Measurements from ENCODE around the gene ICAM3.
A peak's percentile ranks its signal among the peaks of the same experiment; 100 is the strongest.
"Not testable (repeated sequence)": the region's sequence is repeated elsewhere in the genome, so short reads cannot be mapped to it uniquely, and the experiment has no call there.

ICAM3 gene

GRCh38 chr19:10352764-10353671 lies 13.6 kb upstream of the ICAM3 start:
- DNase-seq (ENCODE audit: low read depth in 2 of 2), result no peak

DNA sequence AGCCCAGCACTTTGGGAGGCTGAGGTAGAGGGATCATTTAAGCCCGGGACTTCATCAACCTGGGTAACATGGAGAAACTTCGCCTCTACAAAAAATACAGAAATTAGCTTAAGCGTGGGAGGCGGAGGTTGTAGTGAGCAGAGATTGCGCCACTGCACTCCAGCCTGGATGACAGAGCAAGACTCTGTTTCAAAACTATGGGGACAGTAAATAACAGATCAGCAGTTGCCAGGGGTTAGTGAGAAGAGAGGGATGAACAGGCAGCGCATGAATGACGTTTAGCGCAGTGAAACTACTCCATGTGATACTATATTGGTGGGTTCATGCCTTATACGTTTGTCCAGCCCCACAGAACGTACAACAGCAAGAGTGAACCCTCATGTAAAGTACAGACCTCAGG lies 7.1 kb upstream of the ICAM3 start:
- no peak for DNase-seq (ENCODE audit: low read depth in 2 of 2)

- no peak for DNase-seq (ENCODE audit: low read depth in 2 of 2)
Observed at GRCh38 chr19:10344780-10345179, 5.4 kb upstream of the ICAM3 start.

GRCh38 chr19:10343495-10343894 lies 4.1 kb upstream of the ICAM3 start:
- DNase-seq (ENCODE audit: low read depth in 2 of 2), result no peak

DNA sequence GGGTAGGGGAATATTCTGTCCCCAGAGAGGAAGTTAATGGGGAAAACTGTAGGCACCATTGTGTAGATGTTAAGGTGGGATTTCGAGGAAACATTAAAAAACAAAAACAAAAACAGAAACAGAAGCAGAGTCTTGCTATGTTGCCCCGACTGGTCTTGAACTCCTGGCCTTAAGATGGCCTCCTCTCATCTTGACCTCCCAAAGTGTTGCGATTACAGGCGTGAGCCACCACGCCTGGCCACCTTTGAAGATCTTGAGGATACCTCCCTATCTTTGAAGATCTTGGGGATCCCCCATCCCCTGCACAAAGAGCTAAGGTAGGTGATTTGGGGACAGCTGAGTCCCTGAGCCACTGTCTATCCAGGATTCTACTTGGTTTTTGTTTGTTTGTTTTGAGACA lies 553 bp upstream of the ICAM3 start:
- no peak for DNase-seq (ENCODE audit: low read depth in 2 of 2)

DNA sequence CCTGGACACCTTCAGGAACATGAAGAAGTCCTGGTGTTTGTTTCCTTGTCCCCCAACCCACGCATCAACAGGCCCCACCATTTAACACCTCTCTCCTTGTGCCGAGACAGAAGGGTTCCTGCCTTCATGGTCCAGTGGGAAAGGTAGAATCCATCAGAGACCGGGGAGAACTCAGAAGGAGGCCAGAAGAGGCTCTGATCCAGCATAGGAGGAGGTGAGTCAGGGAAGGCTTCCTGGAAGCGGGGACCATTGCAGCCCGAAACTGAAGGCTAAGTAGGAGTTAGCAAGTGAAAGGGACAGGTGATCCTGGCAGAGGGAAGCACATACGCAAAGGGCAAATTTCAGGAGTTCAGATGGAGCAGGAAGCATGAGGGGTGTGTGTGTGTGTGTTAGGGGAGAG lies 484 bp downstream of the ICAM3 start:
- DNase-seq (ENCODE audit: low read depth in 2 of 2), result no peak

GRCh38 chr19:10336725-10337124 lies 2.7 kb downstream of the ICAM3 start:
- not testable (repeated sequence) for DNase-seq (ENCODE audit: low read depth in 2 of 2)

GRCh38 chr19:10335352-10335985 lies 4.0 kb downstream of the ICAM3 start:
- DNase-seq (ENCODE audit: low read depth in 2 of 2), result no peak

- peak; percentile 68 to 70 for DNase-seq (ENCODE audit: low read depth in 2 of 2)
Observed at GRCh38 chr19:10334588-10335351, 4.7 kb downstream of the ICAM3 start.

DNA sequence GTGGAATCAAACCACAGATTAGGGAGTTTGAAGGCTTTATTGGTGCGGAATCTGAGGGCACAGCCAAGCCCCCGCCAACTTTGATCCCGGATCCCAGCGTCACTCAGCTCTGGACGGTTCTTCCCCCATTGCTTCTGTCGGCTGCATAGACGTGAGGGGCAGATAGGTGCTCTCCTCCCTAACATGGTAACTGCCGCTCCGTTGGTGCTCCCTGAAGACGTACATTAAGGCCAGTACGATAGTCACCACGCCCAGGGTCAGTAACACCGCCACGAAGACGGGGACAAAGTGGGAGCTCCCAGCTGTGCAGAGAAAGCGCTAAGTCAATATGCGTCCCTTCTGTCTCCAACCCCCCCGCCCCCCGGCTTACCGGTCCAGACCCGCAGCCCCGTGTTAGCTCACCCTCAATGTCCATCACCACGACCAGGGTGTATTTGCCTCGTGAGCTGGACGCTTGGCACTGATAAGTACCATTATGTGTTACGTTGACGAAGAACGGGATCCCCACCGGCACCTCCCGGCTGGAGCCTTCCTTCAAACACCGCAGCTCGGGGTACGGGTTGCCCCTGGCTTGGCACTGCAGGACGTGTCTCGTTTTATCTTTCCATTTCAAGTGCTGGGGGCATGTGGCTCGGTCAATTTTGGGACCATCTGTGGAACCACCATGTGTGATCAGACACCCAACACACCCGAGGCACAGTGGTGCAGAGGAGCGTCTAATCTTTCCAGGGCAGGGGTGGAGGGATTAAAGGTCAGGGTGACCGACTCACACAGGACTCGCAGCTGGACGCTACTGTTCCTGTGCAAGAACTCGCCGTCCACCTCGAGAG lies 5.5 kb downstream of the ICAM3 start:
- DNase-seq (ENCODE audit: low read depth in 2 of 2), result no peak

DNA sequence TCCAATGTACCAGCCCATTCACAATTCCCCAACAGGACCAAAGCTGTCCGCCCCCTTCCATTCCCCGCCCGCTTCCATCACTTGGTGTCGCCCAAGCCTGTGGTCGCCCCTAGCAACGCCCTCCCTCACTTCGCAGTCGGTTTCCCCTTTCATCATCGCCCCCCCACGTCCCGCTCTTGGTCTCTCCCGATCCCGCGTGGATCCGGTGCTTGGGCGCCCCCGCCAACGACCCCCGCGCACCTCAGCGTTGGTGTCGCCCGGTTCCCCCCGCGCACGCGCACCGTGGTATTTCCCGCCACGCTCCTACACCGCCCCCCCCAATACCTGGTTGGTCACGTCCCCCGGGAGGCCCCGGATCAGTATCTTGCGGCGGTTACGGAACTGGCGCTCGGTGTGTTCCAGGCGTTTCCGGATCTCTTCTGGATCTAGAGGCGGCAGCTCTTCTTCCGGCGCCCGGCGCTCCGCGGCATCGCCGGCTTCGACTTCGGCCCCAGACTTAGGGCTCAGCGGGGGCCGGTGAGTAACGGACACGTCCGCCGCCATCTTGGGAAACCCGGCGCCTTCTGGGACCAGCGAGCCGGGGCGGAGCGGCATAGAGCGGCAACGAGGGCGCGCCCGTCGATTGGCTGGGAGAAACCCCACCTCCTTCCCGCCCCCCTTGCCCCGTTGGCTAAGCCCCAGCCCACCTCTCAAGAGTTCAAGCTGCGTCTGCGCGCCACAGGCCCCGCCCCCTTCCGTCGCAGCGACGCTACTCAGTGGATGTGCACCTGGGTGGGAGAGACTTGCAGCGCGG lies 6.3 kb downstream of the ICAM3 start, which contains the start of gene RAVER1:
RAVER1 (minus strand) TSS at position 565 of the 793 bp plus-strand sequence; CDS start at position 543, 22 bp downstream.
- peak; percentile 94 for DNase-seq (ENCODE audit: low read depth in 2 of 2)

GRCh38 chr19:10332158-10332964 lies 7.1 kb downstream of the ICAM3 start:
- no peak for DNase-seq (ENCODE audit: low read depth in 2 of 2)

GRCh38 chr19:10329555-10329954 lies 9.9 kb downstream of the ICAM3 start:
- DNase-seq (ENCODE audit: low read depth in 2 of 2), result no peak

DNA sequence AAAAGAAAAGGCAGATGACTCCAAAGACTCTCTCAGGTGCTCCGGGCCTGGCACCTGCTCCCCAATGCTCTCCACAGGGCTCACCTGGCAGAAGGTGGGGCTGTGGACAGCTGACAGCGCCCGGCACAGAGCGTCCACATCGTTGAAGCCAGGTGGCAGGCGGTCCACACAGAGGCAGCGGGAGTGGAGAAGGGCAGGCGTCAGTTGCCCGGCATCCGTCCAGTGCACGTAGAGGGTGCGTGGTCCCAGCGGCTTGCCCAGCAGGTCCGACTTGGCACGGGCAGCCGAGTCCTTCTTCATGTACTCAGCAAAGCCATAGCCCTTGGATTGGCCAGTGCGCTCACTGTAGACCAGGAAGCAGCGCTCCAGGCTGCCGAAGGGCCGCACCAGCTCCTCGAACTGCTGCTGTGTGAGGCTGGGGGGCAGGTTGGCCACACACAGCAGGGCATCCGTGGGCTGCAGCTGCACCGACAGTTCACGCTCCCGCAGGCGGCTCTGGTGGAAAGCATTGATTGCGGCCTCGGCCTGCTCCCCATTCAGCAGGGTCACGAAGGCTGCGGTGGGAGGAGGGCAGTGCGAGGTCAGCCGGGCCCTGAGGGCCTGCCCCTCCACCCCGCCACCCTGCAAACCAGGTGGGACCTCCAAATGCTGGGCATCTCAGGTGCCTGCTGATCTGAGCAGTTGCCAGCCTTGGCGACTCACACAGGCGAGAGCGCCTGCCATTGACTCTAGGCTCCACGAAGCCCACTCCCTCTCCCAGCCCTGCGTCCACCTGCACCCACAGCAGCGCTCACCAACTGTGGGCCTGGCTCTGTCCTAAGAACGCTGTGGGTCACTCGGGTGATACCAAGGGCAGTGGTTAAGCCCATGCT lies 10.6 kb downstream of the ICAM3 start:
- no peak for DNase-seq (ENCODE audit: low read depth in 2 of 2)

DNA sequence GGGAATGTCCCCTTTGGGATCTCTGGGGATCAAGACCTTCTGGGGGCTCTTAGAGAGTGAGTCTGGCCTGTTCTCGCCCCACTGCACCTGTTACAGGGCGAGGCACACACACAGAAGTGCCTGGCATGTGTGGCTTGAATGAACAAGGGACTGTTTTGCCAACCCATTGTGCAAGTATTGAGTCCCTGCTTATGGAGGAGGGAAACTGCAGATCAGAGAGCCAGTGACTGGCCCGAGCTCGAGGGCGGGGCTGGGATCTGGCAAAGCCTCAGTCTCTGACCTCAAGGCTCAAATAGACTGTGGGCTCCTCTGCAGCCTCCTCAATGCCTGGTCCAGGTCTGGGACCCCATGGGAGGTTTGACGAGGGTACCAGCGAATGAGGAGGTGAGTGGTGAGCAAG lies 11.6 kb downstream of the ICAM3 start:
- no peak for DNase-seq (ENCODE audit: low read depth in 2 of 2)

DNA sequence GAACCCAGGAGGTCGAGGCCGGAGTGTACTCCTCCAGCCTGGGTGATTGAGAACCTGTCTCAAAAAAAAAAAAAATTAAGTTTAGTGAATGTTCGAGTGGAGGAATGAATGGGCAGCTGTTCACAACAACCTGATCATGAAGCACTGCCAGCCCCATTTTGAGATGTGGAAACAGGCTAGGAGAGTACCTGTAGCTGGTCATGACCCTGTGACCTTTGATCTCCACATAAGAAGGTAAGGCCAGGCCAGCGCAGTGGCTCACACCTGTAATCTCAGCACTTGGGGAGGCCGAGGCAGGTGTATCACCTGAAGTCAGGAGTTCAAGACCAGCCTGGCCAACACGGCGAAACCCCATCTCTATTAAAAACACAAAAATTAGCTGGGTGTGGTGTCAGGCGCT lies 13.7 kb downstream of the ICAM3 start:
- DNase-seq (ENCODE audit: low read depth in 2 of 2), result no peak

- DNase-seq (ENCODE audit: low read depth in 2 of 2), result no peak
Observed at GRCh38 chr19:10321874-10322835, 17.3 kb downstream of the ICAM3 start.

GRCh38 chr19:10321417-10321797 lies 18.0 kb downstream of the ICAM3 start:
- no peak for DNase-seq (ENCODE audit: low read depth in 2 of 2)
